ENCODE results near the gene AFF4.
"Not testable (repeated sequence)": the region's sequence is repeated elsewhere in the genome, so short reads cannot be mapped to it uniquely, and the experiment has no call there.

The AFF4 gene, protein sequence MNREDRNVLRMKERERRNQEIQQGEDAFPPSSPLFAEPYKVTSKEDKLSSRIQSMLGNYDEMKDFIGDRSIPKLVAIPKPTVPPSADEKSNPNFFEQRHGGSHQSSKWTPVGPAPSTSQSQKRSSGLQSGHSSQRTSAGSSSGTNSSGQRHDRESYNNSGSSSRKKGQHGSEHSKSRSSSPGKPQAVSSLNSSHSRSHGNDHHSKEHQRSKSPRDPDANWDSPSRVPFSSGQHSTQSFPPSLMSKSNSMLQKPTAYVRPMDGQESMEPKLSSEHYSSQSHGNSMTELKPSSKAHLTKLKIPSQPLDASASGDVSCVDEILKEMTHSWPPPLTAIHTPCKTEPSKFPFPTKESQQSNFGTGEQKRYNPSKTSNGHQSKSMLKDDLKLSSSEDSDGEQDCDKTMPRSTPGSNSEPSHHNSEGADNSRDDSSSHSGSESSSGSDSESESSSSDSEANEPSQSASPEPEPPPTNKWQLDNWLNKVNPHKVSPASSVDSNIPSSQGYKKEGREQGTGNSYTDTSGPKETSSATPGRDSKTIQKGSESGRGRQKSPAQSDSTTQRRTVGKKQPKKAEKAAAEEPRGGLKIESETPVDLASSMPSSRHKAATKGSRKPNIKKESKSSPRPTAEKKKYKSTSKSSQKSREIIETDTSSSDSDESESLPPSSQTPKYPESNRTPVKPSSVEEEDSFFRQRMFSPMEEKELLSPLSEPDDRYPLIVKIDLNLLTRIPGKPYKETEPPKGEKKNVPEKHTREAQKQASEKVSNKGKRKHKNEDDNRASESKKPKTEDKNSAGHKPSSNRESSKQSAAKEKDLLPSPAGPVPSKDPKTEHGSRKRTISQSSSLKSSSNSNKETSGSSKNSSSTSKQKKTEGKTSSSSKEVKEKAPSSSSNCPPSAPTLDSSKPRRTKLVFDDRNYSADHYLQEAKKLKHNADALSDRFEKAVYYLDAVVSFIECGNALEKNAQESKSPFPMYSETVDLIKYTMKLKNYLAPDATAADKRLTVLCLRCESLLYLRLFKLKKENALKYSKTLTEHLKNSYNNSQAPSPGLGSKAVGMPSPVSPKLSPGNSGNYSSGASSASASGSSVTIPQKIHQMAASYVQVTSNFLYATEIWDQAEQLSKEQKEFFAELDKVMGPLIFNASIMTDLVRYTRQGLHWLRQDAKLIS

DNA sequence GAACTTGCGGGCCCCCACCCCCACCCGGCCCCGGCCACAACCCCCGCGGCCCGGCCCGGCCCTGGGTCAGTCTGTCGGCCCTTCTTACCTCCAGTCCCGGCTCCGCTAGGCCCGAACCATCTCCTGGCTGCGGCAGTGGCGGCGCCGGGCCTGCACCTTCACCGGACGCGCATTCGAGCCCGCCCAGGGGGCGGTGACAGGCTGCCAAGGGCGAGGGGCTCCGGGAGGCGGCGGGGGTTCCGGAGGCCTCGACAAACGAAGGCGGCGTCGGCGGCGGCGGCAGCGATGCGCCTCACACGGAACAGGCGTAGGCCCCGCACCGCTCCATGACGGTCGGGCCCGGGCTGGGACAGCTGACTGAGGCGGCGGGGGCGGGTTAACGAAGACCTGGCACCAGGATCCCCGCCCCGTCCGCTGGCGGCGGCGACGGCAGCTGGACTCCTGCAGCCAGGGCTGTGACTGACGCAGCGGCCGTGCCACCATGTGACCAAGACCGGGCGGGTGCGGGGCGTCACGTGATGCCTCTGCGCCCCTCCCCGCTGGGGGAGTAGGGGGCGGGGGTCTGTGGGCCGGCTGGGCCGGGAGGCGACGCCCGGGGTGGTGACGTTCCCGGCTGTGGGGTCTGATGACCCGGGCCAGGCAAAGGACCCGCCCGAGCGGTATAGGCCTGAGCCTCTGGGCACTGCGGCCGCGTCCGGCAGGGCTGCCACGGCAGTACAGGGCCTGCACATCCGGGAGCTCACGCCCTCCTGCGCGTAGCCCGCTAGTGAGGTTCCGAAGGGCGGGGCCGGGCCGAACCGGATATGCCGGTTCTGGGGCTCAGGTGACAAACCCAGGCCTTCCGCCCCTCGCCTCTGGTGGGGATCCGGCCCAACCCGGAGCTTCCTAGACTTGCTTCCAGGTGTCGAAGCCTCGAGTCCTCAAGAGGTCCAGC lies at the start of gene AFF4:
Gene AFF4, minus strand, starts transcription at position 464 of the 934 bp plus-strand sequence. CDS start 26,445 bp downstream, outside the sequence.
- DNase-seq: peak; percentile 86

GRCh38 chr5:133008455-133008854 lies 45.0 kb upstream of the AFF4 start:
- DNase-seq: not testable (repeated sequence)

GRCh38 chr5:133006653-133007052 lies 43.2 kb upstream of the AFF4 start:
- no peak for DNase-seq

- no peak for DNase-seq
These were observed 35.8 kb upstream of the AFF4 start for GRCh38 chr5:132999246-132999645.

- no peak for DNase-seq
These were observed 35.1 kb upstream of the AFF4 start for GRCh38 chr5:132998556-132998955.

- no peak for DNase-seq
These were observed 32.9 kb upstream of the AFF4 start for GRCh38 chr5:132996307-132996706.

DNA sequence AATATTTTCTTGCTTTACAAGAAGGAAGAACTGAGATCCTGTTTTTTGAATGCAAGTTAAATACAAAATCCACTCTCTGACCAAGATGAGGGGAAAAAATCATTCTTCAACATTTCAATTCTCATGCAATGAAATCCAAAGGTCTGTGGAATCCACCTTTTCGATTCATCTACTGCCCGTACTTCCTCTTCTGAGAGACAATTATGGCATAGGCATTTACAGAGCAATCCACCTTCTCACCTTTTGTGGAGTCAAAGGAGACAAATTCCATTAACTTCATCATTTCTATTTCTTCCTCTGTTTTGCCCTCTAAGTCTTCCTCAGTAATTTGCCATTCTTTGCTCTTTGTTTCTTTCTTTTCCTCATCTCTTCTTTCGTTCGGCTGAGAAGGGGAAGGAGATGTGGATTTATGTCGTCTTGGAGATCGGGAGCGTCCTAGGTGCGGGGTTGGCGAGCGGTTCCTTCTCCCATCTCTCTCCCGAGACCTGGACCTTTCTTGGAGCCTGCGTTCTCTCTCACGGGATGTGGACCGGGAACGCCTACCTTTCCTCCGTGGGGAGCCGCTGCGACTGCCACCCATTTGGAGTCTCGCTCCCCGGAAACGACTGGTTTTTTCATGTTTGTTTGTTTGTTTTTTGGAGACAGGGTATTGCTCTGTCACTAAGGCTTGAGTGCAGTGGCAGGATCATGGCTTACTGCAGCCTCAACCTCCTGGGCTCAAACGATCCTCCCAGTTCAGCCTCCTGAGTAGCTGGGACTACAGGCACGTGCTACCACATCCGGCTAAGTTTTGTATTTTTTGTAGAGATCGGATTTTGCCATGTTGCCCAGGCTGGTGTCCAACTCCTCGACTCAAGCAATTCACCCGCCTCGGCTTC lies 24.3 kb upstream of the AFF4 start:
- no peak for DNase-seq

- not testable (repeated sequence) for DNase-seq
These were observed 19.5 kb upstream of the AFF4 start for GRCh38 chr5:132982971-132983370.

DNA sequence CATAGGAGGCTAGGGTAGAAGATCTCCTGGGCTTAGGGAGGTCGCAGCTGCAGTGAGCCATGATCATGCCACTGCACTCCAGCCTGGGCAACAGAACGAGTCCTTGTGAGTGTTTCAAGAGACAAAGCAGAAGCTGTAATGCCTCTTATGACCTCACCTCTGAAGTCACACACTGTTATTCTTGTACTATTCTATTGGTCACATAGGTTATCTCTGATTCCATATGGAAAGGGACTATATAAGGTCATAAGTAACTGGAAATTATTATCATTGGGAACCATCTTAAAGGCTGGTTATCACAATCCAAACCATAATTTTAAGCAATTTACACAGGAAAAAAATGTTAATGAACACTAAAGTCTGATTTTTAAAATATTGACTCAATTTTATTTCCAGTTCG lies 17.9 kb upstream of the AFF4 start:
- DNase-seq: no peak

GRCh38 chr5:132979976-132980375 lies 16.5 kb upstream of the AFF4 start:
- no peak for DNase-seq

GRCh38 chr5:132979367-132979940 lies 16.0 kb upstream of the AFF4 start:
- no peak for DNase-seq

DNA sequence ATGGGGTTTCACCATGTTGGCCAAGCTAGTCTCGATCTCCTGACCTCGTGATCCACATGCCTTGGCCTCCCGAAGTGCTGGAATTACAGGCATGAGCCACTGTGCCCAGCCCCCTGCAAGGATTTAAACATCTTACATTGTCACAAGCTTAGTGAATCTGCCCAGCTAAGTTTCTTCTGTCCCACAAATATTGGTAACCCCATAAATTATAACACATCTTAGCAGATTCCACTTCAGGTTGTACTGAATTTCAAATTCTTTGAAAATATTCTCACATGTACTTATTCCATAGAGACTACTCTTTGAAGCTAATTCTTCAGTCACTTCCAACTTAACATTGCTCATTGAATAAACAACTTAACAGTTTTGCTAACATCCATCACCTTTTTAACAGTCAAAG lies 13.4 kb upstream of the AFF4 start:
- DNase-seq: no peak

- not testable (repeated sequence) for DNase-seq
These were observed 9.0 kb upstream of the AFF4 start for GRCh38 chr5:132972436-132972828.

DNA sequence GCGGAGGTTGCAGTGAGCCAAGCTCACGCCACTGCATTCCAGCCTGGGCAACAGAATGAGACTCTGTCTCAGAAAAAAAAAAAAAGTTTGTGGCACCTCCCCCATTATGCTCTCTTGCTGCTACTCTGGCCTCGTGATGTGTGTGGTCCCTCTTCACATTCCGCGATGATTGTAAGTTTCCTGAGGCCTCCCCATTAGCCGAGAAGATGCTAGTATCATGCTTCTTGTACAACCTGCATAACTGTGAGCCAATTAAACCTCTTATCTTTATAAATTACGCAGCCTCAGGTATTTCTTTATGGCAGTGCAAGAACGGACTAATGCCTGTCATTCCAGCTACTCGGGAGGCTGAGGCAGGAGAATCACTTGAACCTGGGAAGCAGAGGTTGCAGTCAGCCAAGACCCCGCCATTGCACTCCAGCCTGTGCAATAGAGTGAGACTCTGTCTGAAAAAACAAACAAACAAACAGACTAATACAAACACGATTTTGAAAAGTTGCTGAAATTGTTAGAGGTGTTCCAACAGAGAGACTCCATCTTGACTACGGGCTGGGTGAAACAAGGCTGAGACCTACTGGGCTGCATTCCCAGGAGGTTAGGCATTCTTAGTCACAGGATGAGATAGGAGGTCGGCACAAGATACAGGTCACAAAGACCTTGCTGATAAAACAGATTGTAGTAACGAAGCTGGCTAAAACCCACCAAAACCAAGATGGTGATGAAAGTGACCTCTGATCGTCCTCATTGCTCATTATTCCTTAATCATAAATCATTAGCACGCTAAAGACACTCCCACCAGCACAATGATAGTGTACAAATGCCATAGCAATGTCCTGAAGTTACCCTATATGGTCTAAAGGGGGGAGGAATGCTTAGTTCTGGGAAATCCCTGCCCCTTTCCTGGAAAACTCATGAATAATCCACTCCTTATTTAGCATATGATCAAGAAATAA lies 8.3 kb upstream of the AFF4 start:
- no peak for DNase-seq

GRCh38 chr5:132965120-132965519 lies 1.7 kb upstream of the AFF4 start:
- no peak for DNase-seq

GRCh38 chr5:132962429-132963021 lies 909 bp downstream of the AFF4 start:
- peak; percentile 15 for DNase-seq

DNA sequence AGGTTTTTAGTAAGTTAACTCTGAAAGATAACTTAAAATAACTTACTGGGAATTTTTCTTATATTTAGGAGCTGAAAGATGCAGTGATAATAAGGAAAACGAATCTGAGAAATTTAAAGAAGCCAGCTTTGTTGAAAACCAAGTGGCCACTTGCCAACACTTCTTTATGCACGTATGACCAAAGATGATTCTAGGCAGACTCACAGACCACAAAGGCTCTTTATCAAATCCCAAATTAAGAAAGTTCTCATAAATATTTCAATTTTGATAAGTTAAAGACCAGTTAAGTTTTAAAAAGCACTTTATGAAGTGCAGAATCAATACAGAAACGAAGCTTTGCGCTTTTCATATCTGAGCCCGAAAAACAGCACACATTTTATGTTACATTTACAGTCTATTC lies 1.5 kb downstream of the AFF4 start:
- no peak for DNase-seq

- DNase-seq: not testable (repeated sequence)
These were observed 2.2 kb downstream of the AFF4 start for GRCh38 chr5:132961123-132961815.
